ENCODE results near the gene WDFY3. TPM values are rescaled to one million over a fixed set of nuclear protein-coding genes. Genes with fewer than 3 reads are reported as not detected.
A peak's percentile ranks its signal among the peaks of the same experiment; 100 is the strongest.

The WDFY3 gene, protein sequence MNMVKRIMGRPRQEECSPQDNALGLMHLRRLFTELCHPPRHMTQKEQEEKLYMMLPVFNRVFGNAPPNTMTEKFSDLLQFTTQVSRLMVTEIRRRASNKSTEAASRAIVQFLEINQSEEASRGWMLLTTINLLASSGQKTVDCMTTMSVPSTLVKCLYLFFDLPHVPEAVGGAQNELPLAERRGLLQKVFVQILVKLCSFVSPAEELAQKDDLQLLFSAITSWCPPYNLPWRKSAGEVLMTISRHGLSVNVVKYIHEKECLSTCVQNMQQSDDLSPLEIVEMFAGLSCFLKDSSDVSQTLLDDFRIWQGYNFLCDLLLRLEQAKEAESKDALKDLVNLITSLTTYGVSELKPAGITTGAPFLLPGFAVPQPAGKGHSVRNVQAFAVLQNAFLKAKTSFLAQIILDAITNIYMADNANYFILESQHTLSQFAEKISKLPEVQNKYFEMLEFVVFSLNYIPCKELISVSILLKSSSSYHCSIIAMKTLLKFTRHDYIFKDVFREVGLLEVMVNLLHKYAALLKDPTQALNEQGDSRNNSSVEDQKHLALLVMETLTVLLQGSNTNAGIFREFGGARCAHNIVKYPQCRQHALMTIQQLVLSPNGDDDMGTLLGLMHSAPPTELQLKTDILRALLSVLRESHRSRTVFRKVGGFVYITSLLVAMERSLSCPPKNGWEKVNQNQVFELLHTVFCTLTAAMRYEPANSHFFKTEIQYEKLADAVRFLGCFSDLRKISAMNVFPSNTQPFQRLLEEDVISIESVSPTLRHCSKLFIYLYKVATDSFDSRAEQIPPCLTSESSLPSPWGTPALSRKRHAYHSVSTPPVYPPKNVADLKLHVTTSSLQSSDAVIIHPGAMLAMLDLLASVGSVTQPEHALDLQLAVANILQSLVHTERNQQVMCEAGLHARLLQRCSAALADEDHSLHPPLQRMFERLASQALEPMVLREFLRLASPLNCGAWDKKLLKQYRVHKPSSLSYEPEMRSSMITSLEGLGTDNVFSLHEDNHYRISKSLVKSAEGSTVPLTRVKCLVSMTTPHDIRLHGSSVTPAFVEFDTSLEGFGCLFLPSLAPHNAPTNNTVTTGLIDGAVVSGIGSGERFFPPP (N-terminal part only)
- polyA plus RNA-seq: 10 to 100 TPM in 1 of 4 donors, 1 to 10 TPM in 3; 3.0 to 33.3 (median 6.4) TPM
- long read RNA-seq, donor 1, partial matches to known transcripts: 12 of 12 reads
- long read RNA-seq, donor 1, other reads (novel, unspliced or antisense): 0 of 12 reads
- long read RNA-seq, donor 2: 0 reads
- long read RNA-seq, donor 3, partial matches to known transcripts: 0 of 1 reads
- long read RNA-seq, donor 3, other reads (novel, unspliced or antisense): 0 of 1 reads
- long read RNA-seq, donor 4: 0 reads
- long read RNA-seq, donor 5: 0 reads
- long read RNA-seq, donor 6, partial matches to known transcripts: 0 of 1 reads
- long read RNA-seq, donor 6, other reads (novel, unspliced or antisense): 0 of 1 reads
- long read RNA-seq, donor 7, partial matches to known transcripts: 7 of 22 reads
- long read RNA-seq, donor 7, other reads (novel, unspliced or antisense): 15 of 22 reads
- long read RNA-seq, donor 8: 0 reads
- long read RNA-seq, donor 9, partial matches to known transcripts: 0 of 1 reads
- long read RNA-seq, donor 9, other reads (novel, unspliced or antisense): 0 of 1 reads
- long read RNA-seq, donor 10, partial matches to known transcripts: 6 of 6 reads
- long read RNA-seq, donor 10, other reads (novel, unspliced or antisense): 0 of 6 reads

DNA sequence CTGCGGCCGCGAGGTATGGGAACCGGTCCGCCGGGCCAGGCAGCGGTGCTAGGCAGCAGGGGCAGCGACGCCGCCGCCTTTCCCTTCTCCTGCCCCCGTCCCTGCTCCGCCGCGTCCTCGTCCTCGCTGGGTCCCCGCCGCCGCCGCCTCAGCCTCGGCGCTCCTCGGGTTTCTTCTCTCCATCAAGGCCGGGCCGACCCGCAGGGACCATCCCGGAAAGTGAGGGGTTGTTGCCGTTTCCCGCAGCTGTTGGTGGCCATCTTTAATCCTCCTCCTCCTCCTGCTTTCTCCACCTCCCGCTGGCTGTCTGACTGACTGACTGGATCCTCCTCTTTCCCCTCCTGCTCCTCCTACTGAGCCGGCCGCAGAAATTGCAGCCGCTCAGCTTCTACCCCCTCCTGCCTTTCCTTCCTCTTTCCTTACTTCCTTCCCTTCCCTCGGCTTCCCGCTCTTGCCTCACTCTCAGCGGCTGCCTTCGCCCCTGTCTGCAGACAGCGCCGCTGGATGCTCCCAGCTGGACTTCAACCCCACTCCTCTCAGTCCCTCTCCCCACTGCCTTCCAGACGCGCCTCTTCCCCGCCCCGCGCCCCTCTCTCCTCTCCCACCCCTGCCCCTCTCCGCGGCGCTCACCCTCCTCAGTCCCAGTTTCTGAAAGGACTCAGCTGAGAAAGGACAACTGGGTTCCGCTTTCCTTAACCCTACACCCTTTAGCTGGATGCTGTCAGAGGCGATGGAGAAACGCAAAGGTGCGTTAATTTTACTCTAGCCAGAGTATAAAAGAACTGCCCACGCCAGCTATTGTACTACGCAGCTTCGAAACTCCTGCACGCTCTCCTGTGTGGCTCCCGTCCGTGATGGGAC lies at the start of gene WDFY3:
WDFY3 (minus strand) TSS at position 309 of the 861 bp plus-strand sequence. CDS start 106,099 bp downstream, outside the sequence.
- DNase-seq (peak; percentile 80 to 88), FAIRE-seq (no peak)
- WGBS, 3 donors: 0 to 3% (median 1%) methylated on average over 35 to 58 of the region's 58 CpGs
- H3K9me3 ChIP-seq (ENCODE audit: control insufficient read depth in 2 of 2, insufficient read depth in 1 of 2, low read depth in 1 of 2, low read length in 1 of 2): no peaks in the 10 kb centered on the region
- peaks cover 0 to 2% (median 0%) of the 10 kb centered on the region in 3 donors for H3K36me3 ChIP-seq (ENCODE audit: control insufficient read depth in 3 of 3, insufficient read depth in 2 of 3, low read depth in 1 of 3, low read length in 3 of 3)
- peak within 1 kb of the TSS; percentile 73 to 93 (median 84) for H3K27ac ChIP-seq (ENCODE audit: low read depth in 1 of 3, low read length in 2 of 3)
- peak within 1 kb of the TSS; percentile 71 to 97 (median 83) for H3K4me3 ChIP-seq (ENCODE audit: low read depth in 1 of 3, low read length in 3 of 3)
- H3K27me3 ChIP-seq (ENCODE audit: control insufficient read depth in 3 of 3, insufficient read depth in 3 of 3, low read length in 3 of 3): no peaks in the 10 kb centered on the region
- no peaks in the 10 kb centered on the region for H3K4me1 ChIP-seq (ENCODE audit: control insufficient read depth in 3 of 3, insufficient read depth in 2 of 3, low read depth in 1 of 3, low read length in 2 of 3)

DNA sequence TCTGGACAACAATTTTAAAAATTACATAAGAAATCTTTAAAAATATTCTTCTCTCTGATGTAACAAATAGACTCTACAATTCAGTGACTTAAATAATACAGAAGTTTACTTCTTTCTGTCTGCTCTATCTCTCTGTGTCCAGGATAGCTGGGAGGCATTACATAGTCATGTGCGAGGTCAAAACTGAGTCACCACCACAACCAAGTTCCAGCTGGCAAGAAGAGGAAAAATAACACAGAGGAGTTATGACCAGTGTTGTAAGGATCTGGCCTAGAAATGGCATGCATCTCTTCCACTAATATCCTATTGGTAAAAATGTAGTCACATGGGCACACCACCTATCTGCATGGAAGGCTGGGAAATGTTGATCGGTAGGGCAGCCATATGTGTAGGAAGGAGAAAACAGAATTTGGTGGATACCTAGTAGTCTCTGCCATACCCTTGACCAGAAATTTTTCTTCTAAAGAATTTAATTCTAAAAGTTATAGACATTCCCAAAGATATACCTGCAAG lies 39.4 kb upstream of the WDFY3 start:
- H3K9me3 ChIP-seq (ENCODE audit: control insufficient read depth in 2 of 2, insufficient read depth in 1 of 2, low read depth in 1 of 2, low read length in 1 of 2): no peaks in the 10 kb centered on the region
- FAIRE-seq: no peak
- peaks cover 0 to 2% (median 0%) of the 10 kb centered on the region in 3 donors for H3K27me3 ChIP-seq (ENCODE audit: control insufficient read depth in 3 of 3, insufficient read depth in 3 of 3, low read length in 3 of 3)
- no peaks in the 10 kb centered on the region for H3K36me3 ChIP-seq (ENCODE audit: control insufficient read depth in 3 of 3, insufficient read depth in 2 of 3, low read depth in 1 of 3, low read length in 3 of 3)
- WGBS, 3 donors: 94 to 97% (median 96%) methylated on average over 2 of the region's 2 CpGs
- H3K4me3 ChIP-seq (ENCODE audit: low read depth in 1 of 3, low read length in 3 of 3): no peak overlapping the region
- H3K4me1 ChIP-seq (ENCODE audit: control insufficient read depth in 3 of 3, insufficient read depth in 2 of 3, low read depth in 1 of 3, low read length in 2 of 3): no peaks in the 10 kb centered on the region
- no peak for DNase-seq
- H3K27ac ChIP-seq (ENCODE audit: low read depth in 1 of 3, low read length in 2 of 3): no peak overlapping the region

DNA sequence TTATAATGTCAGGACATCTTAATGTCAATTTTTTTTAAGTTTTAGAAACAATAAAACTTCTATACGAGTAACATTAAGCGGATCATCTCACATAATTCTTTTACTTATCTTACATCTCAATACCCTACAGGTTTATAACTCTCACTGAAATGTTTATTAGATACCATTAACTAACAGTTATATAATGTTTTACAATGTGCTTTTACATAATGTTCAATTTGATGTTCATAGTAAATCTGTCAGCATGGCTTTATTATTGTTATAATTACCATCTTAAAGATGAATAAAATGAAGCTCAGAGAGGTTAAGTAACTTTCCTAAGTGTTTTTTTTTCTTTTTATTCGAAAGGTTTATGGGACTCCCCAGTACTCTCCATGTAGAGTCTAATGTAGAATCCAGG lies 33.9 kb upstream of the WDFY3 start:
- H3K4me1 ChIP-seq (ENCODE audit: control insufficient read depth in 3 of 3, insufficient read depth in 2 of 3, low read depth in 1 of 3, low read length in 2 of 3): no peaks in the 10 kb centered on the region
- WGBS, 3 donors: 72 to 88% (median 75%) methylated on average over 3 of the region's 3 CpGs
- H3K9me3 ChIP-seq (ENCODE audit: control insufficient read depth in 2 of 2, insufficient read depth in 1 of 2, low read depth in 1 of 2, low read length in 1 of 2): no peaks in the 10 kb centered on the region
- FAIRE-seq: peak; percentile 44
- no peaks in the 10 kb centered on the region for H3K27me3 ChIP-seq (ENCODE audit: control insufficient read depth in 3 of 3, insufficient read depth in 3 of 3, low read length in 3 of 3)
- no peak overlapping the region for H3K4me3 ChIP-seq (ENCODE audit: low read depth in 1 of 3, low read length in 3 of 3)
- no peaks in the 10 kb centered on the region for H3K36me3 ChIP-seq (ENCODE audit: control insufficient read depth in 3 of 3, insufficient read depth in 2 of 3, low read depth in 1 of 3, low read length in 3 of 3)
- no peak for DNase-seq
- H3K27ac ChIP-seq (ENCODE audit: low read depth in 1 of 3, low read length in 2 of 3): no peak overlapping the region

DNA sequence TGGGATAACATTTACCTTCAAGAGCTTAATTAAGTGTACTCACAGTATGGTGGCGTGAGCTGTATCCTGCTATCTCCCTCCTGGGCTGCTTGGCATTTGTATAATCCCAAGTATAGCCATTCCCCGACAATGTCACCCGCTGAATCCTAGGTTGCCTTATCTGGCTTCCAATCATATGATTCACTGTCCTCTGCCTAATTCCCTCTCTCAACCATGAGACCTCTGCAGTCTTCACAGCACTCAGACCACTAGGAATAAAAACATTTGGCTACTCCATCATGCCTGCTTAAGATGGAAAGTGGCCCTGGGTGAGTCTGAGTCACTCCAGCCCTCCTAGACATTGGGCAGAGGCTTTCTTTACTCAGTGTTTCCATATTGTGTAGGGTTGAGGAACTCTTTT lies 28.9 kb upstream of the WDFY3 start:
- no peak for DNase-seq
- Histone ChIP-seq H3K27ac (ENCODE audit: low read depth in 1 of 3, low read length in 2 of 3) (no peak overlapping the region), H3K27me3 (ENCODE audit: control insufficient read depth in 3 of 3, insufficient read depth in 3 of 3, low read length in 3 of 3) (peaks cover 0 to 2% (median 0%) of the 10 kb centered on the region in 3 donors), H3K9me3 (ENCODE audit: control insufficient read depth in 2 of 2, insufficient read depth in 1 of 2, low read depth in 1 of 2, low read length in 1 of 2) (no peaks in the 10 kb centered on the region), H3K4me1 (ENCODE audit: control insufficient read depth in 3 of 3, insufficient read depth in 2 of 3, low read depth in 1 of 3, low read length in 2 of 3) (no peaks in the 10 kb centered on the region), H3K4me3 (ENCODE audit: low read depth in 1 of 3, low read length in 3 of 3) (no peak overlapping the region), H3K36me3 (ENCODE audit: control insufficient read depth in 3 of 3, insufficient read depth in 2 of 3, low read depth in 1 of 3, low read length in 3 of 3) (no peaks in the 10 kb centered on the region)
- 72 to 85% (median 80%) methylated on average over 3 of the region's 3 CpGs for WGBS, 3 donors
- FAIRE-seq: no peak

DNA sequence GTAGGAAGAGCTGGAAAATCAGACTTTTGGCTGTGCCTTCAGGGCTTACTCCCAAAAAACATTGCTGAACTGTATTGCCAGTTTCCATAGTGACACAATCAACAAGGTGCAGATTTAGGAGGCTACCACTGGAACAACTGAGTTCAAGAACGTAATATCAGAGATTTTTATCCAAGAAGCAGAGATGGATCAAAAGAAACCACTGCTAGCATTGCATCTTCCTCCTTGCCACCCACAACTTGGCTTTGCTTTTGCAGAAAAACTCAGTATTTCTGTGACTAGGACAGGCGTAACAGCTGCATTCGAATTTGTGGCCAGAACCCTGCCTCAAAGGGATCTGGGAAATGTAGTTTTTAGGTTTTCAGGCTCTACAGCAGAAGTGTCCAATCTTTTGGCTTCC lies 27.8 kb upstream of the WDFY3 start:
- H3K4me3 ChIP-seq (ENCODE audit: low read depth in 1 of 3, low read length in 3 of 3): no peak overlapping the region
- DNase-seq (no peak), FAIRE-seq (no peak)
- H3K36me3 ChIP-seq (ENCODE audit: control insufficient read depth in 3 of 3, insufficient read depth in 2 of 3, low read depth in 1 of 3, low read length in 3 of 3): no peaks in the 10 kb centered on the region
- no peaks in the 10 kb centered on the region for H3K4me1 ChIP-seq (ENCODE audit: control insufficient read depth in 3 of 3, insufficient read depth in 2 of 3, low read depth in 1 of 3, low read length in 2 of 3)
- H3K27ac ChIP-seq (ENCODE audit: low read depth in 1 of 3, low read length in 2 of 3): no peak overlapping the region
- H3K9me3 ChIP-seq (ENCODE audit: control insufficient read depth in 2 of 2, insufficient read depth in 1 of 2, low read depth in 1 of 2, low read length in 1 of 2): no peaks in the 10 kb centered on the region
- WGBS, 3 donors: 31 to 44% (median 36%) methylated on average over 3 of the region's 3 CpGs
- H3K27me3 ChIP-seq (ENCODE audit: control insufficient read depth in 3 of 3, insufficient read depth in 3 of 3, low read length in 3 of 3): peaks cover 0 to 2% (median 0%) of the 10 kb centered on the region in 3 donors

DNA sequence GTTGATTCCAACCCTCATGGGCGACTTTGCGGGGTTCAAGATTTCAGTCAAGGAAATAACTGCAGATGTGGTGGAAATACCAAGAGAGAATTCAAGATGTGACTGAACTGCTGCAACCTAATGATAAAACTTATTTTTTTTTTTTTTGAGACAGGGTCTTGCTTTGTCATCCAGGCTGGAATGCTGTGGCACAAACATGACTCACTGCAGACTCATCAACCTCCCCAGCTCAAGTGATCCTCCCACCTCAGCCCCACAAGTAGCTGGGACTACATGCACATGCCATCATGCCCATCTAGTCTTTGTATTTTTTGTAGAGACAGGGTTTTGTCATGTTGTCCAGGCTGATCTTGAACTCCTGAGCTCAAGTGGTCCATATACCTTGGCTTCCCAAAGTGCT lies 19.5 kb upstream of the WDFY3 start:
- H3K9me3 ChIP-seq (ENCODE audit: control insufficient read depth in 2 of 2, insufficient read depth in 1 of 2, low read depth in 1 of 2, low read length in 1 of 2): peaks cover 0 to 9% of the 10 kb centered on the region in 2 donors
- no peak overlapping the region for H3K27ac ChIP-seq (ENCODE audit: low read depth in 1 of 3, low read length in 2 of 3)
- DNase-seq (no peak), FAIRE-seq (no peak)
- 96 to 98% (median 97%) methylated on average over 2 of the region's 2 CpGs for WGBS, 3 donors
- H3K4me3 ChIP-seq (ENCODE audit: low read depth in 1 of 3, low read length in 3 of 3): no peak overlapping the region
- no peaks in the 10 kb centered on the region for H3K4me1 ChIP-seq (ENCODE audit: control insufficient read depth in 3 of 3, insufficient read depth in 2 of 3, low read depth in 1 of 3, low read length in 2 of 3)
- no peaks in the 10 kb centered on the region for H3K36me3 ChIP-seq (ENCODE audit: control insufficient read depth in 3 of 3, insufficient read depth in 2 of 3, low read depth in 1 of 3, low read length in 3 of 3)
- H3K27me3 ChIP-seq (ENCODE audit: control insufficient read depth in 3 of 3, insufficient read depth in 3 of 3, low read length in 3 of 3): no peaks in the 10 kb centered on the region

DNA sequence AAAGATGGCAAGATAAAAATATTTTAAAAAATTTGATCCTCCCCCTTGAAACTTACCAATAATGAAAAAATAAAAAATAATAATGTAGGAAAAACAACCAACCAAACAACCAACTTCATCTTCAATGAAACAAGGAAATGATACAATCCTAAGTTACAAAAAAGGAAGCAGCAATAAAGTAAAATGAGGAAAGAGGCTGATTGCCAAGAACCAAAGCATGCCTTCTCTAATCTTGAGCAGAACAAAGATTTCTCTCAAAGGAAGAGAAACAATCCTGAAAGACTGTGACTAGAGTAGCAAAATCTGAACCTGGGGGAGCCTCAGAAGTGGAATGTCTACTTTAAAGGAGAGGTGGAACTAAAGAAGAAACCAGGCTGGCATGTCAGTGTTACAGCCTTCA lies 10.9 kb upstream of the WDFY3 start:
- Histone ChIP-seq H3K9me3 (ENCODE audit: control insufficient read depth in 2 of 2, insufficient read depth in 1 of 2, low read depth in 1 of 2, low read length in 1 of 2) (no peaks in the 10 kb centered on the region), H3K4me3 (ENCODE audit: low read depth in 1 of 3, low read length in 3 of 3) (no peak overlapping the region), H3K4me1 (ENCODE audit: control insufficient read depth in 3 of 3, insufficient read depth in 2 of 3, low read depth in 1 of 3, low read length in 2 of 3) (no peaks in the 10 kb centered on the region), H3K27ac (ENCODE audit: low read depth in 1 of 3, low read length in 2 of 3) (no peak overlapping the region), H3K27me3 (ENCODE audit: control insufficient read depth in 3 of 3, insufficient read depth in 3 of 3, low read length in 3 of 3) (no peaks in the 10 kb centered on the region), H3K36me3 (ENCODE audit: control insufficient read depth in 3 of 3, insufficient read depth in 2 of 3, low read depth in 1 of 3, low read length in 3 of 3) (no peaks in the 10 kb centered on the region)
- FAIRE-seq (no peak), DNase-seq (no peak)
